Amniotic stem cell (primary cell): Measurements from ENCODE around the gene AGBL3.

Source experiments
- DNase-seq: peaks from one replicate; lab custom pipeline; 2025; lab: John Stamatoyannopoulos, UW

The AGBL3 gene

GRCh38 chr7:135147899-135148721 lies 161.8 kb downstream of the AGBL3 start, which contains the start of gene TMEM140:
Gene TMEM140 (plus strand): TSS chr7:135148072. CDS start chr7:135164442, 16,370 bp downstream.
- DNase-seq: no peak

DNA sequence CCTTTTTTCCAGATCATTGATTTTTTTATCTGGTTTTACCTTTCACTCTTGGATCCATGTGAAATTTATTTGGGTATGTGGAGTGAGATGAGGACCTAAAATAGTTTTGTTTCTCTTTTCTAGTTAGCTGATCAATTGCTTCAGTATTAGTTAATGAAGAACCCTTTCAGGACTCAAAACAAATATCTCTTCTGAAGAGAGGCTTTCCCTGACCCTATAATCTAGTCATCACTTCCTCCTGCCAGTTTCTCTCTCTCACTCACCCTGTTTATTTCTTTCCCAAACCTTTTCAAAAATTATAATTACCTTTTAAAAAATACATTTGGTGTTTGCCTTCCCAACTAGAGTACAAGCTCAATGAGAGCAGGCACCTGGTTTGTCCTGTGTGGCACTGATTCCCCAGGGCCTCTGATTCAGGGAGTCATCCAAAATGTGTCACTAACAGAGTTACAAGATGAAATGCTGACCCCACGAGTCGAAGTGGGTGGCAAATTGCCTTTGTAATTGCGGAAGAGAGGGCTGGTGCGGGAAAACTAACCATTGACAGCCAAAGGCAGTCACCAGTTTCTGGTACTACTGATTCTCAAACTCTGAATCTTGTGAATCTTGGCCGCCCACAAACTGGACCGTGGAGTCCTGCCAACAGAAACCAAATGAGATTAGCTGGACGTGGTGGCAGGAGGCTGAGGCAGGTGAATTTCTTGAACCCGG lies 163.9 kb downstream of the AGBL3 start:
- DNase-seq: no peak

GRCh38 chr7:135151132-135151531 lies 164.8 kb downstream of the AGBL3 start:
- DNase-seq: no peak

DNA sequence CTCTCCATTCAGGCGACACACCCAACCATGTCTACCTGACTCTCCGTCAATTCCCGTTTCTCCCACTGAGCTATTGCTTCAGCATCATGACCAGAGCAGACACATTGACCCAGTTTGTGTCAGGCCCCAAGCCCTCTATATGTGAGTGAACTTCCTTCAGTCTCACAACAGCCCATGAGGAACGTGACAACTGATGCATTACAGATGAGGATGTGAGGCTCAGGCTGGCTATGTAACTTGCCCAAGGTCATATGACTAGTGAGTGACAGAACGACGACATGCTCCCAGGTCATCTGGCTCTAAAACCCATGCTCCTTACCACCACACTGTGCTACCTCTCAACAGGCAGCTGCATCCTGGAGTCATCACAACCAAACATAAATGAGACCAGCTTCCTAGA lies 165.2 kb downstream of the AGBL3 start:
- DNase-seq: no peak

DNA sequence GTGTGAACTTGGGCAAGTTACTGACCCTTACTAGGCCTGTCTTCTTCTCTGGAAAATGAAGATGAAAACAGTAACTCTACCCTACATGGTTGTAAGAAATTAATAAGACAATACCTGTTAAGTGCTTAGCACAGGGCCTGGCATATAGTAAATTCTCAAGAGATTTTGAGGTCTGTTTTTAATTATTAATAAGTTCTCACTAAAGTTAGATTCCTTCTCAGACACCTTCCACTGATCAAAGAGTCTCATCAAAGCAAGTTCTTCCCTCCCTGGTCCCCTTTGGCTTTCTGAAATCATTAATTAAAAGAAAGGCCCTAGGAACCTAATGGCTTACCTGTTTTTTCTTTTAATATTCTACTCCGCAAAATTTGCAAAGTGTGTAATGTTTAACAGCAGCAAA lies 166.1 kb downstream of the AGBL3 start:
- no peak for DNase-seq

- no peak for DNase-seq
Observed at GRCh38 chr7:135154734-135155133, 168.4 kb downstream of the AGBL3 start.

GRCh38 chr7:135156290-135156689 lies 170.0 kb downstream of the AGBL3 start:
- no peak for DNase-seq

DNA sequence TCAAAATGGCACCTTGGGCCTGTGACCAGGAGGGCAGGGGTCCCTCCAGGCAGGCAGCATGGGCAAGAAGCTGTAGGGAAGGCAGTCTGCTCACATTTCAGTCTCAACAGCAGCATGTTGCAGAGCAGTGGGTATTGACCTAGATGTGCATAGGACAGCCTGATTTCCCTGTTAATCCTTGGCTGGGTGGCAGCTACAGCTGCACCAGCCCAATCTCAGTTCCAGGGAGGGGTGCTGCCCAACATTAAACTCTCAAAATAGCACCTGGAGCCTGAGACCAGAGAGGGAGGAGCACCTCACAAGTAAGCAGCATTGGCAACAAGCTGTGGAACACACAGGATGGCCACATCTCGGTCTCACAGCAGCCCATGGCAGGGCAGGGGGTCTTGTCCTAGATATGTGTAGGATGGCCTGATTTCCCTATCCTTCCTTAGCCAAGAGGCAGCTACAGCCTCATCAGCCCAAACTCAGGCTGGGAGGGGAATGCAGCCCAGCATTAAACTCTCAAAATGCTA lies 171.9 kb downstream of the AGBL3 start:
- DNase-seq: no peak

DNA sequence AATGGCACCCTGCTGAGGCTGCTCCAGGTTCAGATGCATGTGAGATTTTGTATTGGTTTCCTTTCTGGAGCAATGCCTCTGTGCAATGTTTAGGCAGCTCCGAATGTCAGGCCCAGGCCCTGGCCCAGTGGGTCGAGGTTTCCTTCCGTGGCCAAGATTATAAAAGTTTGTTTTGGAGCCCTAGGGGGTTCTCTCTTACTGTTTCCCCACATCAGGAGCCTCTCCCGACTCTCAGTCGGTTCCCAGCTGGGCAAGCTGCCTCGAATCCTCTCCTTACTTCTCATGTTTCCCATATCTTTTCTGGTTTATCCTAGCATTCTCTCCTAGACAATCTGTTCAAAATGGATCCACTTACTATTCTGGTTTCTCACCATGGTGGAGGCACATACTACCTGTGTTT lies 172.6 kb downstream of the AGBL3 start:
- DNase-seq: no peak

DNA sequence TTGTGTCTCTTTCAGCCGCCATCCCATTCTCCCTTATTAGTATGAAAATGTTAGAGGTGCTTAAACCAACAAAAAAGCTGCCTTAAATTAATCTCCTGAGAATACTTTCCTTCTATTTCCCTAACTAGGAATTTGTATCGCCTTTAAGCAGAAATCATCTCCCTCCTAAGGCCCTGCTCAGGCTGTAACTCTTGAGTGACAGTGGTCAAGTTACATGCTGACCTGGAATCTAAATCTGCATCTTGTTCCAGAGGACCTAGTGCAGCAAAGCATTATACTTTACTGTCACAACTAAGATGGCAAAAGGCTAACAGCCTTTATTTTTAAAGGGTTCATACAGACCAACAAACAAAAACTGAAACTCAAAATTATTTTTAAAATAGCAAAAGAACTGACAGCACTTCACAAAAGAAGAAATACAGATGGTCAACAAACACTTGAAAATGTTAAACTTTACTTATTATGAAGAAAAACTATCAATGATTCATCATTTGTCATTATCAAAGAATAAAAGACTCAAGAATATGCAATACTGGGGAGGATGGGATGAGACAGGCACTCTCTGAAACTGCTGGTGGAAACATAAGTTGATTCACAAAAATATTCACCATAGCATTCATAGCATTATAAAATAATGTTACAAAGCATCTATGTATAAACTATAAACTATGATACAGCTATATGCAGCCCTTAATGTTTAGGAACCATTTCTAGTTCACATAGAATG lies 173.2 kb downstream of the AGBL3 start:
- DNase-seq: no peak

DNA sequence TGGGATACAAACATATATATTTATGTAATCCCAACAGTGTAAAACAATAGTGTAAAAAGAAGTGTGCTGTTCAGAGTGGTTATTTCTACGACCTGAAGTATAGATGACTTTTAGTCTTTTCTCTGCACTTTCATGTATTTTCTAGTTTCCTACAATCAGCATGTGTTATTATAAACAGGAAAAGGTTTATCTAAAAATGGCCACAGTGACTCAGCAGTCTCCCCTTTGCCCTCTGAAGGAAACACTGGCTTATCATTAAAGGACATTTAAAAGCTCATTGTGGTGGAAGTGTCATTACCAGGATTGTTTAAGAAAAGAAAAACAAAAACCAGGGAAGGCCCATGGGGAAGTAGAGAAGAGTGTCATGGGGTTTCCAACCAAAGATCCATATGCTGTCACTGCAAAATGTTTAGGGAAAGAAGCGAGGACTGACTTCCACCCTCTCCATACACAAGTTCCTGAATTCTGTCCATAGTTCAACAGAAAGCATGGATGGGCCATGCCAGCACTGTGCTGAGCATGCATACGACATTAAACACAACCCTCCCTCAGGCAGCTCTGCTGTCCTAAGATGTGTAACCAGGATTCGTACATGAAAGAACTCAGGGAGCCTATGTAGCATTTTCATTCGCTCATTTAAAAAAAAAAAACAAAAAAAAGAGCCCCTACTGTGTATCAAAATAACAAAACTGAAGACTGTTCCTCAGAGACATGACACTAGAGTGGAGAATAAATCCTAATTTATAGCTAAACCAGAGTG lies 174.0 kb downstream of the AGBL3 start:
- DNase-seq: no peak

GRCh38 chr7:135160858-135161653 lies 174.7 kb downstream of the AGBL3 start:
- DNase-seq: no peak

- no peak for DNase-seq
Observed at GRCh38 chr7:135161669-135162068, 175.4 kb downstream of the AGBL3 start.

DNA sequence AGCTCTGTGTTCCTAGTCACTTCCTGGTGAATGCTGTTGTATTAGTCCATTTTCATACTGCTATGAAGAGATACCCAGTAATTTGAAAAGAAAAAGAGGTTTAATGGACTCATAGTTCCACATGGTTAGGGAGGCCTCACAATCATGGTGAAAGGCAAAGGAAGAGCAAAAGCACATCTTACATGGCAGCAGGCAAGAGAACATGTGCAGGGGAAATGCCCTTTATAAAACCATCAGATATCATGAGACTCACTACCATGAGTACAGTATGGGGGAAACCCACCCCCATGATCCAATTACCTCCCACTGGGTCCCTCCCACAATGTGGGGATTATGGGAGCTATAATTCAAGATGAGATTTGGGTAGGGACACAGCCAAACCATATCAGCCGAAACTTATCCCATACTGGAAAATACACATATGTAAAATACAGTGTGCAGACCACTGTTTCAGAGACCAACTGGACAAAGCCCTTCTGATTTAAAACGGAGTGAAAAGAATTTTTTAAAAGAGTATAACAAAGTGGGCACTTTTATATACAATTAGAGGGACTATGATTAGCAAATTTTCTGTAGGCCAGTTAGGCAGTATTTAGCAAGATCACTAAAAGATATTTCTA lies 176.2 kb downstream of the AGBL3 start:
- DNase-seq: no peak

DNA sequence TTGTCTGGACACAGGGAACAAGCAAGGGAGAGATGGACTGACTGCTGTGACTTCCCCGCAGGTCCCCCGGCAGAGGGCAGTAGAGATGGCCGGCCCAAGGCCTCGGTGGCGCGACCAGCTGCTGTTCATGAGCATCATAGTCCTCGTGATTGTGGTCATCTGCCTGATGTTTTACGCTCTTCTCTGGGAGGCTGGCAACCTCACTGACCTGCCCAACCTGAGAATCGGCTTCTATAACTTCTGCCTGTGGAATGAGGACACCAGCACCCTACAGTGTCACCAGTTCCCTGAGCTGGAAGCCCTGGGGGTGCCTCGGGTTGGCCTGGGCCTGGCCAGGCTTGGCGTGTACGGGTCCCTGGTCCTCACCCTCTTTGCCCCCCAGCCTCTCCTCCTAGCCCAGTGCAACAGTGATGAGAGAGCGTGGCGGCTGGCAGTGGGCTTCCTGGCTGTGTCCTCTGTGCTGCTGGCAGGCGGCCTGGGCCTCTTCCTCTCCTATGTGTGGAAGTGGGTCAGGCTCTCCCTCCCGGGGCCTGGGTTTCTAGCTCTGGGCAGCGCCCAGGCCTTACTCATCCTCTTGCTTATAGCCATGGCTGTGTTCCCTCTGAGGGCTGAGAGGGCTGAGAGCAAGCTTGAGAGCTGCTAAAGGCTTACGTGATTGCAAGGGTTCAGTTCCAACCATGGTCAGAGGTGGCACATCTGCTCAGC lies 178.2 kb downstream of the AGBL3 start:
- DNase-seq: no peak

GRCh38 chr7:135165862-135166261 lies 179.6 kb downstream of the AGBL3 start:
- DNase-seq: no peak

DNA sequence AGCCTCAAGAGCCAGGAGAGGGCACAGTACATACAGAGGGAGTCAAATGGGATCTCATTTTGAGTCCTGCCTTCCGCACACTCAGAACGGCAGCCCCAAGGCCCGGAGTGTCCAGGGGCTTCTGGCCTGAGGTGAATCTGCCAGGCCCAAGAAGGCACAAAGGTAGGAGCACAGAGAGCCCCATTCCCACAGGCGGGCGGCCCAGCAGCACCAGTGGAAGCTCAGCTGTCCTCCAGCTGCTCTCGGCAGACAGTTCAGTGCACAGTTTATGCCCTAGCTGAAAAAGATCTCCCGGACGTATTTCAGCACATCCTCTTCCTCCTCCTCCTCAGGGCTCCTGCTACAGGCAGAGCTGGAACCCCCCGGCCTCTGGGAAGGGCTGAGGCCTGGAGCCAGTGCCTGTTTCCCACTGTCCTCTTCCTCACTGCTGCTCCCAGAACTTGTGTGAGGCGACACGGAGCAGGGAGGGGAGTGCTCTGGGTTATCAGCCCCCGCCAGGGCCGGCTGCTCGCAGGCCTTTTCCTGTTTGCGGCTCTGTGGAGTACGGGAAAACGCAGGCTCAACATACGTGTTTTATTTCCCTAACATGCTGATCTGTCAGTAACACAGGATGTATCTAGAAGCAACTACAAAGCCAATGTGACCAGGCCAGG lies 180.2 kb downstream of the AGBL3 start:
- DNase-seq: no peak

- DNase-seq: no peak
Observed at GRCh38 chr7:135167365-135167917, 181.1 kb downstream of the AGBL3 start.

GRCh38 chr7:135168001-135168400 lies 181.7 kb downstream of the AGBL3 start:
- no peak for DNase-seq
